K562 (cell line): ENCODE measurements around the gene TMEM141.

Source experiments
- CTCF ChIP-seq, 3 experiments: IDR thresholded peaks in 2 of 3; conservative IDR thresholded peaks in 1 of 3; 2 replicates each; pipeline ENCODE4 v1.5.1; 2011 to 2012; ENCODE audit warnings: low read length in 3 of 3, mild to moderate bottlenecking in 3 of 3, control low read depth in 2 of 3, improper control_type of control experiment in 1 of 3, inconsistent platforms in 1 of 3, low read depth in 1 of 3, mixed read lengths in 1 of 3, moderate library complexity in 1 of 3; ENCODE audit not compliant: insufficient read depth in 2 of 3
- EZH2 ChIP-seq: IDR thresholded peaks from 2 replicates; pipeline ENCODE4 v1.6.1; 2012; ENCODE audit warnings: low read depth, mild to moderate bottlenecking, inconsistent platforms, low read length, borderline replicate concordance
- FOSL1 ChIP-seq: fragments of 200-800 bp; sonication (Bioruptor generic); conservative IDR thresholded peaks from 2 replicates; pipeline ENCODE4 v1.6.1; 2016; ENCODE audit warnings: missing genetic modification characterization, missing compliant biosample characterization
- HMG20A ChIP-seq: fragments of 450-650 bp; formaldehyde crosslinking; conservative IDR thresholded peaks from 2 replicates; pipeline ENCODE4 v1.4.0; 2020; ENCODE audit warnings: mild to moderate bottlenecking, mixed read lengths
- TGIF2 ChIP-seq: sonication (generic); formaldehyde crosslinking; IDR thresholded peaks from 2 replicates; pipeline ENCODE4 v1.8.1; 2022; ENCODE audit warnings: mild to moderate bottlenecking, missing genetic modification reagents, moderate library complexity
- ZNF347 ChIP-seq: fragments of 450-650 bp; formaldehyde crosslinking; IDR thresholded peaks from 2 replicates; pipeline ENCODE4 v1.4.0; 2020; ENCODE audit warnings: low read depth, mild to moderate bottlenecking, moderate library complexity
- ZZZ3 ChIP-seq: fragments of 450-650 bp; IDR thresholded peaks from 2 replicates; pipeline ENCODE4 v1.6.1; 2016; ENCODE audit warnings: antibody characterized with exemption, mild to moderate bottlenecking, moderate library complexity

GRCh38 chr9:136840877-136841645 is 49.9 kb downstream of the TMEM141 start:
- no peak for TF ChIP-seq EZH2
- TF ChIP-seq TGIF2, result no peak
- no peak for TF ChIP-seq HMG20A
- TF ChIP-seq ZZZ3, result no peak
- TF ChIP-seq FOSL1 (tag), result no peak
- TF ChIP-seq CTCF (IDR thresholded peaks at IDR 0.05 in 2 of 3, conservative IDR thresholded peaks at IDR 0.05 in 1 of 3; ENCODE audit: insufficient read depth in 2 of 3, low read depth in 1 of 3, low read length in 3 of 3), result no peak
- TF ChIP-seq ZNF347 (CRISPR knock-in tag), result no peak
